Measurements from ENCODE around the gene TIMM22. TPM values are rescaled to one million over a fixed set of nuclear protein-coding genes. Genes with fewer than 3 reads are reported as not detected.
"Not testable (repeated sequence)": the region's sequence is repeated elsewhere in the genome, so short reads cannot be mapped to it uniquely, and the experiment has no call there.

Gene TIMM22
- total RNA-seq, 1 donor = 20.3 TPM

GRCh38 chr17:1039511-1040215, 42.7 kb downstream of the TIMM22 start:
- DNase-seq (ENCODE audit: low read depth) = no peak
- TF ChIP-seq CTCF (IDR thresholded peaks at IDR 0.05; ENCODE audit: insufficient read depth, low read depth, low read length) = no peak
- no peak overlapping the region for H3K4me3 ChIP-seq (ENCODE audit: low read depth, low read length)

DNA sequence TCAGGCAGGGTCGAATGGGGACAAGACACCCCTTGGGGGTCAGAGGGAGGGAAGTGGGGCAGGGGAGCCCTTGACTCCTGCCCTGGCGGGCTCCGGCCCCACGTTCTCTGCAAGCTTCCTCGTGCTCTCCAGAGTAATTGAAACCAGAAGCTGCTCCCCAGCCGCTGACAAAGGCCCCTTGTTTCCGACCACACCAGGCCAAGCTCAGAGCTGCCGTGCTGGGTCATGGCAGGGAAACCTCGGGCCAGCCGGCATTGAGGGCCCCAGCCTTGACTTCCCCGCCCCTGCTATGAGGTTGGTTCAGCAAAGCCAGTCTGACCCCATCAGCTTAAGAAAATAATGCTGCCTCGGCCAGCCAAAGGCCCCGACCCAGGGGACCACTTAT, 43.3 kb downstream of the TIMM22 start:
- DNase-seq (ENCODE audit: low read depth) = no peak
- no peak overlapping the region for H3K4me3 ChIP-seq (ENCODE audit: low read depth, low read length)
- no peak for TF ChIP-seq CTCF (IDR thresholded peaks at IDR 0.05; ENCODE audit: insufficient read depth, low read depth, low read length)

DNA sequence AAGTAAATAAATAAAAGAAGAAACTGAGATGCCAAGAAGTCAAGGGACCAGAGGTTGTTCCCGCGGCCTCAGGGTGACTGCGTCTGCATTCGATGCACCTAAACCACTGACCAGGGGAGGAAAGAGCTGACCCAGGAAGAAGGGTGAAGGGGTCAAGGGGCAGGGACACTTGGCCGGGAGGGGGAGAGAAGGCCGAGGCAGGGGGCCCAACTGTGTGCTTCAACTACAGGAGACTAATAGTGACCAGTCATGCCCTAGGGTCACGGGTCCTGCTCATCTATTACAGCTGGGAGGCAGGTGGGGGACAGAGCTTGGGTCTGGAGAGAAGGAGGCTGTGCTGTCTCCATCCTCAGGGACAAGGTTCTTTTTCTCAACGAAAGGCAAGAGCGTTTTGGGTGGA, 44.8 kb downstream of the TIMM22 start:
- TF ChIP-seq CTCF (IDR thresholded peaks at IDR 0.05; ENCODE audit: insufficient read depth, low read depth, low read length) = no peak
- H3K4me3 ChIP-seq (ENCODE audit: low read depth, low read length) = no peak overlapping the region
- DNase-seq (ENCODE audit: low read depth) = no peak

DNA sequence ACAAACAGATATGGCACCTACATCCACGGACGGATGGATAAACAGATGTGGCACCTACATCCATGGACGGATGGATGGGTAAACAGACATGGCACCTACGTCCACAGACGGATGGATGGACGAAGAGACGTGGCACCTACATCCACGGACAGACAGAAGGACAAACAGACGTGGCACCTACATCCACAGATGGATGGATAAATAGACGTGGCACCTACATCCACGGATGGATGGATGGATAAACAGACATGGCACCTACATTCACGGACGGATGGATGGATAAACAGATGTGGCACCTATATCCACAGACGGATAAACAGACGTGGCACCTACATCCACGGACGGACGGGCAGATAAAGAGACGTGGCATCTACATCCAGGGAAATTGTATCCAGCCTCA, 45.6 kb downstream of the TIMM22 start:
- no peak for TF ChIP-seq CTCF (IDR thresholded peaks at IDR 0.05; ENCODE audit: insufficient read depth, low read depth, low read length)
- no peak overlapping the region for H3K4me3 ChIP-seq (ENCODE audit: low read depth, low read length)
- DNase-seq (ENCODE audit: low read depth) = no peak

DNA sequence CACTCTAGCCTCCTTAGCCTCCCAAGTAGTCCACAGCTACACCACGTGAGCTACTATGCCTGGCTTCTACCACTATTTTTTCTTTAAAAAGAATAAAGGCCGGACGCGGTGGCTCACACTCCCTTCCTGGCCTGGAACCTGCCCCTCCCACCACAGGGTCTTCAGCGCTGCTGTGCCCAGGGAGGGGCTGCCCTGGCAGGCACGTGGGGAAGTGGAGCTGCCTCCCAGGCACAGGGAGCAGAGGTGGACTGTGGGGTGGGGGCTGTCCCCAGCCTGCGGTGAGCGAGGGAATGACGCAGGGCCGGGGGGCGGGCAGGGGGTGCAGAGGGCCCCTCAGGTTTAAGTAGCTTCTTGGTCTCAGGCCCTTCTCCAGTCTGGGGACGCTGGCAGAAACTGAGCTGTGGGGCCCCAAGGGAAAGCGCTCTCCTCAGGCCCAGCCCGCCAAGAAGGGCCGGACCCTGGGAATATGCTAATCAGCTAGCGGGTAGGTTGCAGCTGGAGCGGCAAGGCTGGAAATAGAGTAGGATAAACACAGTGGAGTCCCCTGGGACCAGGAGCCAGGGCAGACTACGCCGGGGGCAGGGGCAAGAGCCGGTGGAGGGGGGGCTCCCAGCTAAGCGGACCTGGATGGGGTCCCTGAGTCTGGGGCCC, 46.8 kb downstream of the TIMM22 start:
- no peak for TF ChIP-seq CTCF (IDR thresholded peaks at IDR 0.05; ENCODE audit: insufficient read depth, low read depth, low read length)
- no peak overlapping the region for H3K4me3 ChIP-seq (ENCODE audit: low read depth, low read length)
- DNase-seq (ENCODE audit: low read depth) = peak; percentile 53

DNA sequence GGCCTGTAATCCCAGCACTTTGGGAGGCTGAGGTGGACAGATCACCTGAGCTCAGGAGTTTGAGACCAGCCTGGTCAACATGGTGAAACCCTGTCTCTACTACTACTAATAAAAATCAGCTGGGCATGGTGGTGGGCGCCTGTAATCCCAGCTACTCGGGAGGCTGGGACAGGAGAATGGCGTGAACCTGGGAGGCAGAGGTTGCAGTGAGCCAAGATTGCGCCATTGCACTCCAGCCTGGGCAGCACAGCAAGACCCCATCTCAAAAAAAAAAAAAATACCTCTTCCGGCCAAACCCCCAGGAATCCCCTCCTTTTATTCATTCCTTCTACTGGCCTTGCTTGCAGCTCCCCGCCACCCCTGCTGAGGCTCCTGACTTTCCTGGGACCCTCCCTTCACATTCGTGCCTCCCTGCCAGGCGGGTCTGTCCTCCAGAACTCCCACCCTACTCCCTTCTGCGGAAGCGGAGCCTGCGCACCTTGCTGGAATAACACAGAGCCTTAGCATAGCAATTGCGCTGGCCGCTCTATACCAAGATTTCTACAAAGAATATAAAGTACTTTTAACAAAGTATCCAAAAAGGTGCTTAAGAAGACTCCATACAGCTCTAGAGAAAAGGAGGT, 47.6 kb downstream of the TIMM22 start:
- DNase-seq (ENCODE audit: low read depth) = not testable (repeated sequence)

DNA sequence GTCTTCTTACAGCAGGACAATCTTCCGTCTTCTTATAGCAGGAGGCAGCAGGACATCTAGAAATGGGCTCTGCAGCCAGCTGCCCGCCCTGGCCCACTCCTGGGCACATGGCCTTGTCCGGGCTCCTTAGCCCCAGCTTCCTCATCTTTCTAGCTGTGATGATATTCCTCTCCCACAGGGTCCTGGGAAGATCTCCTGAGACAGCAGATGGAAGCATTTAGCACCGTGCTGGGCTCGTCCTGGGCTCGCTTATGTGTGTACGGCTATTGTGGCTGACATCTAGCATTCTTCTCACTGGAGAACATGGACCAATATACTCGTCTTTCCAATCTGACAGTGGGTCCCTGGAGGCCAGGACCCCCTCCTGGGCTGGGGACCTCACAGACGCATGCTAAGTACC, 48.5 kb downstream of the TIMM22 start:
- no peak for TF ChIP-seq CTCF (IDR thresholded peaks at IDR 0.05; ENCODE audit: insufficient read depth, low read depth, low read length)
- no peak overlapping the region for H3K4me3 ChIP-seq (ENCODE audit: low read depth, low read length)
- no peak for DNase-seq (ENCODE audit: low read depth)

More for the DNA sequence above, 47.6 kb downstream of the TIMM22 start:
- not testable (repeated sequence) for H3K4me3 ChIP-seq (ENCODE audit: low read depth, low read length)
